NCI-H510A treated with DMSO at 0.1 percent for 48 hours (cell line): ENCODE data around the gene UQCC2.

ENCODE experiments used
- DNase-seq: peaks from one replicate; lab custom pipeline; 2025; lab: John Stamatoyannopoulos, UW

The UQCC2 gene

DNA sequence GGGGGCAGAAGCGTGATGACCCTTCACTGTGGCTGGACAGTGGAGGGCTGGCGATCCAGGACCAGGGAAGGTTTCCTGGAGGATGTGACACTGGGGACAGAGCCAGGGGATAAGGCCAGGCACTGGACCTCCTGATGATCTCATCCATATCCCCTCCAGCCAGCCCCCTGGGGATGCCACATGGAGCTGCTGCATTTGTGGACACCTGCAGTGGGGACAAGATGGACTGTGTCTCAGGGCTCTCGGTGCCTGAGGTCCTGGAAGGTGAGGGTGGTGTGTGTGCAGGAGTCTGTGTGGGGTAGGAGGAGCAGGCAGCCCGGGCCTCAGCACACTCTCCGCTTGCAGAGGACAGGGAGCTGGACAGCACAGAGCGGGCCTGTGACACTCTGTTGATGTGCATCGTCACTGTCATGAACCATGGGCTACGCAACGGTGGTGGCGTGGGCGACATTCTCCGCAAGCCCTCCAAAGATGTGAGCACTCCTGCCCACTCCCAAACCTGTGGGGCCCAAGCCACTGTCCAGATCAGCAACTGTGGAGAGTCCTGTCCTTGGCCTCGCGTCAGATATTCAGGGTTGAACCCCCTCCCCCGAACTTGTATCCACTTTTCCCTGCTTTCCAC lies 19.9 kb downstream of the UQCC2 start:
- DNase-seq = no peak

DNA sequence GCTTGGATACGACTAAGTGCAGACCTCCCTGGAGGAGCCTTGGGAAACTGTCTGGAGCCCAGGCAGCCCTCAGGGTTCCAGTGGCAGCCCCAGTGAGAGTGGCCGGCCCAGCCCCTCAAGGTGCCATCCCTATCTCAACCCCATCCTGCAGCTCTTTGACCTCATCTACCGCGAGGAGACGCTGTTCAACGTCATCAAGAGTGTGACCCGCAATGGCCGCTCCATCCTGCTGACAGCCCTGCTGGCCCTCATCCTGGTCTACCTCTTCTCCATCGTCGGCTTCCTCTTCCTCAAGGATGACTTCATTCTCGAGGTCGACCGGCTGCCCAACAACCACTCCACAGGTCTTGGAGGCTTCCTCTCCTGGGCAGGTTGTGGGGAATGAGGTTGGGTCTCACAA lies 20.7 kb downstream of the UQCC2 start:
- DNase-seq = no peak

DNA sequence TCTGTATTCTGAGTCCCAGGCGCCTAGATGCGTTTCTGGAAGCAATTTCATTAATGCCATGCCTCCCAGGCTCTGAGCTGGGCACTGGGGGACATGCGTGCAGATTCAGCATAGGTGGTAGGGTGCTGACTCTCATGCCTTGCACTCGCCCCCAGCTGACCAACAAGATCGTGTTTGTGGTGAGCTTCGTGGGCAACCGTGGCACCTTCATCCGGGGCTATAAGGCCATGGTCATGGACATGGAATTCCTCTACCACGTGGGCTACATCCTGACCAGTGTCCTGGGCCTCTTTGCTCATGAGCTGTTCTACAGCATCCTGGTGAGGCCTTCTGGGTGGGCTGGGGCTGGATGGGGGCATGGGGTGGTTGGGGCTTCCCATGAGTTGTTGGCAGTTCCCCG lies 21.6 kb downstream of the UQCC2 start:
- DNase-seq = no peak

DNA sequence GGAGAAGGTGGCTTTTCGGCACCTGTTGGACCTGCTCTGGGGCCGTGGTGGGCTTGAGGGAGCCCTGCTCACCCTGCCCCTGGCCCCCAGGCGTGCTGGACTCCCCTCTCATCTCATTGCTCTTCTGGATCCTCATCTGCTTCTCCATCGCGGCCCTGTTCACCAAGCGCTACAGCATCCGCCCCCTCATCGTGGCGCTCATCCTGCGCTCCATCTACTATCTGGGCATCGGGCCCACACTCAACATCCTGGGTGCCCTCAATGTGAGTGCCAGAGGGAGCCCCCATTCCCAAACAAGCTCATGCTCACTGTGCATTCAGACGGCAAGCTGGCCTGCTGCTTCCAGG lies 22.4 kb downstream of the UQCC2 start:
- no peak for DNase-seq

DNA sequence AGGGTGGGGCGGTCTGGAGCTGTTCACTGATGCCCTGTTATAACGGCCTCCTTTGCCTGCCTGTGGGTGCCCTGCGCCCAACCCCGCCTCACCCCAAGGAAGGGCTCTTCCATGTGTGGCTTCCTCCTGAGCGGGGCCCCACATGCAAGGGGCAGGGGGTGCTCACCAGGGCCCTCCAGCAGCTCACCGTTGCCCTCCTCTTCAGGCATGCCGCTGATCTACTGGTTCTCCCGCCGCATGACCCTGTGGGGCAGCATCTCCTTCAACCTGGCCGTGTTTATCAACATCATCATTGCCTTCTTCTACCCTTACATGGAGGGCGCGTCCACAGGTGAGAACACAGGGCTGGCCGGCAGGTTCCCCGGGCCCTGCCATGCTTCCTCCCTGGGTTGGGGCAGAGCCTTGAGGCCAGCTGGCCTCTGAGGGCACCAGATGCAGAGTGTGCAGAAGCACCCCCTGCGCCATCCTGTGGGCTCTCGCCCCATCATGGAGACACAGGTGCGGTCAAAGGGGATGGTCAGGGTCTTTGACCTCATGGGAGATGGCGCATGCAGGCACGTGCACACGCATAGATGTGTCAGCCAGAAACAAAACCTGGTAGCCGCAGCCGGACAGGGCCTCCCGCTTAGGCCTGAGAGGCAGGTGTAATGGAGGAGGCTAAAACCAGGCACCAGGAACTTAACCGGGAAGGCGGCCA lies 22.9 kb downstream of the UQCC2 start:
- DNase-seq = no peak

DNA sequence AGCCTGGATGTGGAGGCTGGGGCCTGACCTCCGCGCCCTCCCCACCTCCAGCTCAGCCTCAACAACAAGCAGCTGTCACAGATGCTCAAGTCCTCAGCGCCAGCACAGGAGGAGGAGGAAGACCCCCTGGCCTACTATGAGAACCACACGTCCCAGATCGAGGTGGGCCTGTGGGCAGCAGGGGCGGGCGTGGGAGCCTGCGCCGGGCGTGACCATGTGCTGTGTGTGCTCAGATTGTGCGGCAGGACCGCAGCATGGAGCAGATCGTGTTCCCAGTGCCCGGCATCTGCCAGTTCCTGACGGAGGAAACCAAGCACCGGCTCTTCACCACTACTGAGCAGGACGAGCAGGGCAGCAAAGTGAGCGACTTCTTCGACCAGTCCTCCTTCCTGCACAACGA lies 23.5 kb downstream of the UQCC2 start:
- no peak for DNase-seq

DNA sequence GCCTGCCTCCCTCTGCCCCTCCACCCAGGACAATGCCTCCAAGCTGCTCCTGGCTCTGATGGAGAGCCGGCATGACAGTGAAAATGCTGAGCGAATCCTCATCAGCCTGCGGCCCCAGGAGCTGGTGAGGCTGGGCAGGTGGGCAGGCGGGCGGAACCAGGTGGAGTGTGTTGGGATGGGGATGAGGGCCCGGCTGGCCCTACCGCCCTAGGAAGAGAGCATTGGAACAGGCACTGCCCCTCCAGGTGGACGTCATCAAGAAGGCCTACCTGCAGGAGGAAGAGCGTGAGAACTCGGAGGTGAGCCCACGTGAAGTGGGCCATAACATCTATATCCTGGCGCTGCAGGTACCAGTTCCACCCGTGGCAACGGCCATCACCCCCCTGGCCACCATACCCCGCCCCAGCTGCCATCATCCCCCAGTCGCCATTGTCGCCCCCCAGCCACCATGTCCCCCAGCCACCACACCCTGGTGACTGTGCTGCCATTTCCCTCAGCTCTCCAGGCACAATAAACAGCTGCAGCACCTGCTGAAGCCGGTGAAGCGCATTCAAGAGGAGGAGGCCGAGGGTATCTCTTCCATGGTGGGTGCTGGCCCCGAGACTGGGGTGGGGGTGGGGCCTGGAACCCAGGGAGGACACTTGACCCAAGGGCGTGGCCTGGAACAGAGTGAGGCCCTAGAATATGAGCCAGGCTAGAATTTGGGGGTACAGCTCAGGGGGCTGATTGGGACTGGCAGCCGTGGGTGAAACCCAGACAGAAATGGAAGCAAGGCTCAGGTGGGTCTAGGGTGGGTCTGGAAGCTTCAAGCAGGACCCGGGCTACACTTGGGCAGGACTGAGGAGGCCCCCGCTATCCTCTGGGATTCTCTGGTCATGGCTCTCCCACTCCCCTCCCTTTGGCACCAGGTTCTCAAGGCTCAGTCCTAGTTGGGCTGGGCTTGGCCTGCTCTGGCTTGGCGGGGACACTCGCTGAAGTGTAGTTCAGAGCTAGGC lies 24.2 kb downstream of the UQCC2 start:
- no peak for DNase-seq

DNA sequence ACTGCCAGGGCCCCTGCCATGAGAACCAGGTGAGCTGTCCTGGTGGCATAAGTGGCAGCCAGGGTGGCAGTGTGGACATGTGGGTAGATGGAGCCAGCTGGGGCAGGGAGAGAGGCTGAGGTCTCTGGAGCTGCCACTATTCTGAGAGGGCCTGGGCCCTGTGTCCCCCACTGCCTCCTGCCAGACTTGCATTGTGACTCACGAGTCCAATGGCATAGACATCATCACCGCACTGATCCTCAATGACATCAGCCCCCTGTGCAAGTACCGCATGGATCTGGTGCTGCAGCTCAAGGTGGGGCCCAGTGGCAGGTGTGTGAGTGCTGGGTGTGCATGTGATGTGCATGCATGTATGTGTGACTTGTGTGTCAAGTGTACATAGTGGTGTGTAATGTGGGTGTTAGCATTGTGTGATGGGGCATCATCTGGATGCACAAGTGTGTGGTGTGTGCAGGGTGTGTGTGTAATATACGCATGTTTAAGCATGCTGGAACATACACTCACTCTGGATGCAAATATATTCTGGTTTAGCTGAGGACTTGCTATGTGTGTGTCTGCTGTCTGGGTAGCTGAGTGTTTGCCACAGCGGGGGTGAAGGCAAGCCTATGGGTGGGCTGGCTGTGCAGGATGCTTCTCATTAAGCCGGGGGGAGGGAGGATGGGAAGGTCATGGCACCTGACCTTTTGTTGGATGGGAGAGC lies 25.1 kb downstream of the UQCC2 start:
- no peak for DNase-seq

DNA sequence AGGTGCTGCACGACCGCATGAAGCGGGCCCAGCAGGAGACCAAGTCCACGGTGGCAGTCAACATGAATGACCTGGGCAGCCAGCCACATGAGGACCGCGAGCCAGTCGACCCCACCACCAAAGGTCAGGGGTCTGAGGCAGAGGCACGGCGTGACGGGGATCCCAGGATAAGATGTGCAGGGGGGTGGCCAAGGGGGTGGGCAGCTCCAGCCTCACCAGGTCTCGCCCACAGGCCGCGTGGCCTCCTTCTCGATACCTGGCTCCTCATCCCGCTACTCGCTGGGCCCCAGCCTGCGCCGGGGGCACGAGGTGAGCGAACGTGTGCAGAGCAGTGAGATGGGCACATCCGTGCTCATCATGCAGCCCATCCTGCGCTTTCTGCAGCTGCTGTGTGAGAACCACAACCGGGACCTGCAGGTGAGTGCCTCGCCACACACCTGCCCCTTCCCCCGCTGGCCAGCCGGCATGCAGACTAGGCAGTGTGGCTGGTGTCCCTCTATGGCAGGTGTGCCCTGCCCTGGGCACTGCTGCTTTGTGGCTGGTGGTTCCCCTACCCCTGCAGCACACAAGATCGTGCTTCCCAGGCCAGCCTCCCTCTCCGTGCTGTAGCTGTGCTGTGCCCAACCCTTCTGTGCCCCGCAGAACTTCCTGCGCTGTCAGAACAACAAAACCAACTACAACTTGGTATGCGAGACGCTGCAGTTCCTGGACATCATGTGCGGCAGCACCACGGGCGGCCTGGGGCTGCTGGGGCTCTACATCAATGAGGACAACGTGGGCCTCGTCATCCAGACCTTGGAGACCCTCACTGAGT lies 25.9 kb downstream of the UQCC2 start:
- DNase-seq = no peak

DNA sequence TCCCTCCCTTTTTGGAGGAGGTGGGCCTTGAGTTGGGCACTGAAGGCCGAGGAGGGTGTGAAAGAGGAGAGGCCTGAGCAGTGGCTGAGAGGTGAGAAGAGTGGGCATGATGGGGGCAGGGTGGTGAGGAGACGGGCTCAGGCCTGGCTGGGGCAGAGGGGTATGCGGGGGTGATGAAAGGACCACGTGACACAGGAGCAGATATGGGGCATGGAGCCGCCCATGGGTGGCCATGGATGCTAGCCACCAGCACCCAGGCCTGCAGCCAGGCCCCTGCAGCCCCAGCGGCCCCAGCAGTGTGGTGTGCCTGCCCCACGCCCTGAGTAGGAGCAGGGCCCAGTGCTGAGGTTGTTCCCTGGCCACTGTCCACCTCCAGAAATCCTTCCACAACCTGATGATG lies 26.5 kb downstream of the UQCC2 start:
- DNase-seq = no peak

DNA sequence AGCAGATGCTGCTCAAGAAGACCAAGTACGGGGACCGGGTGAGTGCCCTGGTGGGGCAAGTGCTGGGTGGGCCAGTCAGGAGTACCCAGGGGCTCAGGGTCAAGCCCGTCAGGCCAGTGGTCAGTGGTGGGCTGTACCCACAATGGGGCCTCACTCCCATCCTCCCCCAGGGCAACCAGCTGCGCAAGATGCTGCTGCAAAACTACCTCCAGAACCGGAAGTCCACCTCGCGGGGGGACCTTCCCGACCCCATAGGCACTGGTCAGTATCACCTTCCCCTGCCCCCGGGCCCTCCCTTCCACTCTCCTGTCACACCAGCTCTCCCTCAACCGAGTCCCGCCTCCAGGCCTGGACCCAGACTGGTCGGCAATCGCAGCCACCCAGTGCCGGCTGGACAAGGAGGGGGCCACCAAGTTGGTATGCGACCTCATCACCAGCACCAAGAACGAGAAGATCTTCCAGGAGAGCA lies 27.0 kb downstream of the UQCC2 start:
- no peak for DNase-seq

DNA sequence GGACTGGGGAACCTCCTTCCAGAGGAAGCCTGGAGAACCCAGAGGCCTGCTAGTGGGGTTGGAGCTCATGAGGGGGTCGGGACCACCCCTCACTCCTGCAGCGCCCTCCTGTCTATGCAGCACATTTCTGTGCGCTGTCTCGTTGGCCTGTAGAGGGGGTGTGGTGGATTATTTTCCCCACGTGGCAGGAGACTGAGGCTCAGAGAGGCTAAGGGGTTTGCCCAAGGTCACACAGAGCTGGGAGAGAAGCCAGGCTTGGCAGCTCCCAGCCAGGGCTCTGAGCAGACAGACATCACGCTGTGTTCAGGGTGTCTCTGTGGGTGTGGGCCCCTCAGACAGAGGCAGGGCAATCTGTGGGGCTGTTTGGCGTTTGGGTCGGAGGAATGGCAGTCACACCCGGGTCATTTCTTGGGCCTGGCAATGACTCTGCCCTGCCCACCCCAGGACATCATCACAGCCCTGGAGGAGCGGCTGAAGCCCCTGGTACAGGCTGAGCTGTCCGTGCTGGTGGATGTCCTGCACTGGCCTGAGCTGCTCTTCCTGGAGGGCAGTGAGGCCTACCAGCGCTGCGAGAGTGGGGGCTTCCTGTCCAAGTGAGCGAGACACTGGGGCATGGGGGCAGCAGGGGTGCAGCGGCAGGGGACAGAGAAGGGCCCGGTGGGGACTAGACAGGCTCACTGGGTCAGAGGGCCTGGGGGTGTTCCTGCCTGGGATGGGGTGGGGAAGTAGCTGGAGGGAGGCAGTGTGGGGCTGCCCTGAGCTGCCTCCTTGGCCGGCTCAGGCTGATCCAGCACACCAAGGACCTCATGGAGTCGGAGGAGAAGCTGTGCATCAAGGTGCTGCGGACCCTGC lies 27.7 kb downstream of the UQCC2 start:
- no peak for DNase-seq

DNA sequence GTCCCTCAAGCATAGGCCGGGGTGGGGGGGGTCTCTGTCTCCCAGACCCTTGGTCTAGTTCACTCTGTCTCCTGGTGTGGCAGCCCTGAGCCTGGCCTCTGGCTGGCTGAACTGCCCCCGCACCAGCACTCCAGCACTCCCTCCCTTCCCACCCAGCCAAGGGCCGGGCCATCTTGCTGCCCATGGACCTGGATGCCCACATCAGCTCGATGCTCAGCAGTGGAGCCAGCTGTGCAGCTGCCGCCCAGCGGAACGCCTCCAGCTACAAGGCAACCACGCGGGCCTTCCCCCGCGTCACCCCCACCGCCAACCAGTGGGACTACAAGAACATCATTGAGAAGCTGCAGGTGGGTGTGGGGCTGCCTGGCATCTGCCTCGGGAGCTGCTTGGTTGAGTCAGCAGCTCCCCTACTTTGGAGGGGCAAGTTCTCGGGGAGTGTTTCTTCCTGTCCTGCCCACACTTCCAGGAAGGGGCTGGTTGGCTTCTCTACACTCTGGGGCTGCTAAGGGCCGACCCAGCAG lies 28.4 kb downstream of the UQCC2 start:
- DNase-seq = no peak

DNA sequence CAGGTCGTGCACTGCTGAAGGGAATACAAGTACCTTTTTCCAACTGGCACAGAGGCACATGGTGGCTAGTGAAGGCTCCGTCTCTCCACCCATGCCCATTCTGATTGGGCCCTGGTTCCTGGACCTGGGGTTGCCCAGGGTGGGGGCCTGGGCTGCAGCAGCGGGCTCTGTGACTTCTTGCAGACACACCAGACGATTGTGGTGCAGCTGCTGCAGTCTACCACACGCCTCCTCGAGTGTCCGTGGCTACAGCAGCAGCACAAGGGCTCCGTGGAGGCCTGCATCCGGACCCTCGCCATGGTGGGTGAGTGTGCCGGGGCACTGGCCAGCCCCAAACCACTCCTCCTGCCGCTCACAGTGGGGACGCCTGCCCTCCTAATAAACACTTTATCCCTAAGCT lies 29.2 kb downstream of the UQCC2 start:
- no peak for DNase-seq

DNA sequence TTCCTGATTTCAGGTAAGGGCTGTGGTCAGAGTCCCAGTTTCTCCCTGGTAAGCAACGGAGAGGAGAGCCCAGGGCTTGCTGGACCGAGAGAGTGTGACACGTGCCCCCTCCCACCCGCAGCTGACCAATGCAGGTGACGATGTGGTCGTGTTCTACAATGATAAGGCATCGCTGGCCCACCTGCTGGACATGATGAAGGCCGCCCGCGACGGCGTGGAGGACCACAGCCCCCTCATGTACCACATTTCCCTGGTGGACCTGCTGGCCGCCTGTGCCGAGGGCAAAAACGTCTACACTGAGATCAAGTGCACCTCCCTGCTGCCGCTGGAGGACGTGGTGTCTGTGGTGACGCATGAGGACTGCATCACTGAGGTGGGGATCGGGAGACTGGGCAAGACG lies 31.7 kb downstream of the UQCC2 start:
- DNase-seq = no peak

DNA sequence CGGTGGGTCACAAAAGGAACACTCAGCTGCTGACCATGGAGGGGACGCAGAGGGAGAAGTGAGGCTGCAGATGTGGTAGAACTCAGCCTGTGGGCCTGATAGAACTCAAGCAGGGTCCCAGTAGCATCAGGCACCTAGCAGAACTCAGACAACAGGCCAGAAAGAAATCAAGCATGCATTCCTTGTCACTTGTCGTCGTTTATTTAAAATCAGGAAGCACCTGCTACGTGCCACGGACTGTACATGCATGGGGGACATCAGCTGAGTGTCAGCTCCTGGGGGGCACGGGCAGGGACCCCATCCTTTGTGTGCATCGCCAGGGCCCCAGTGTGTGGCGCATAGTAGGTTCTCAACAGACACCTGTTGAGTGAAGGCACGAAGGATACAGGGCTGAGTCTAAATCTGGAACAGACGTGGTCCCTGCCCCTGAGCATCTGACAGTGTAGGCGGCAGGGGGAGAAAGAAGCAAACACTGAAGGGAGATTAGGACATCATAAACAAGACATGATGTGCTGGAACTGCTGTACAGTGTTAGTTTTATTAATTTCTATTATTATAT lies 32.5 kb downstream of the UQCC2 start:
- DNase-seq = no peak

DNA sequence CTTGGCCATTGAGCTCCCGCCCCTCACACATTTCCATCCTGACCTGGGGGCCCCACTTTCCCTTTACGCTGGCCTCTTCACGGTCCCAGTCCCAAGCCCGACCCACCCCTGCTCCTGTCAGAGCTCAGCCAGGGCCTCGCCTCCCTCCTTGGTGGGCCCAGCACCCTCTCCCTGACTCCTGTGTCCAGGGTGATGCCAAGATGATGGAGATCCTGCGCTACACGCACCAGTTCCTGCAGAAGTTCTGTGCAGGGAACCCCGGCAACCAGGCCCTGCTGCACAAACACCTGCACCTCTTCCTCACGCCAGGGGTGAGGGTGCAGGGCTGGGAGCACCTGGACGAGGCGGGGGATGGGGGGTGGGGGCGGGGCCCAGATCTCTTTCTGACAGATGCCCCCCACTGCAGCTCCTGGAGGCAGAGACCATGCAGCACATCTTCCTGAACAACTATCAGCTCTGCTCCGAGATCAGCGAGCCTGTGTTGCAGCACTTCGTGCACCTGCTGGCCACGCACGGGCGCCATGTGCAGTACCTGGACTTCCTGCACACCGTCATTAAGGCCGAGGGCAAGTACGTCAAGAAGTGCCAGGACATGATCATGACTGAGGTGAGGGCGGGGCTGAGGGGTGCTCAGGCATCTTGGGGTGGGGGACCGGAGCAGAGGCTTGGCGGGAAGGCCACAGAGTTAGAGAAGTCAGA lies 33.1 kb downstream of the UQCC2 start:
- DNase-seq = peak; percentile 49

DNA sequence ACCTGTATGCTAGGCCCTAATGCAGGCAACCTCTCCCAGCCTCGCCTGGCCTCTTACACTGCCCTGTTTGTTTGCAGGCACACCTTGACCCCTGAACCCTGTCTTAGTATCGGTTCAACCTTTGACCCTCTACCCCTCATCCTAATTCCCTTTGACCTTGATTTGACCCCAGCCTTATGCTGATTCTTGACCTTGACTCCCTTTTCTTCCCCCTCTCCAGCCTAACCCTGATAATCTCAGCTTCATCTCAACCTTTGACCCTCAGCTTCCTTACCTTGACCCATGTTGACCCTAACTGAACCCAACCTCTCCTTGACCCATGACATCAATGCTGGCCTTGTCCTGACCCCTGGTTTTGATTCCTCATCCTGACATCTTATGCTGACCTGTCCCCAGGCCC lies 33.8 kb downstream of the UQCC2 start:
- no peak for DNase-seq

DNA sequence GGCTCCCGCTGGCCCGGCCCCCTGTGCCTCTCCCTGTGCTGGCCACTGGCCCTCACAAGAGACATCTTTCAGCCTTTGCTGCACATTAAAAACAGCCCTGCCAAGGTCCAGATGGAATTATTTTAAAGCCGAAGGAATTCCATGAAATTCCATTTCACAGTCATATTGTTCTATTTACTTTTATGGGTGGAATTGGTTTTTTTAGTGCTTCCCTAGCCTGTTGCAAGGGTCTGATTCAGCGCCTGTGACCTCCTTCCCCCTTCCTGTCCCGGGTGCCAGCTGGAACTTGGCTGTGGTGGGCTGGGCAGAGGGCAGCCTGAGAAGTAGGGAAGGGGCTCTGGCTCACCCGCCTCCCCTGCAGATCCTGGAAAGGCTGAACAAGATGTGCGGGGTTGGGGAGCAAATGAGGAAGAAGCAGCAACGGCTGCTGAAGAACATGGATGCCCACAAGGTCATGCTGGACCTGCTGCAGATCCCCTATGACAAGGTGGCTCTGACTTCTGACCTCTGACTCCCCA lies 34.3 kb downstream of the UQCC2 start:
- no peak for DNase-seq
